ENCODE results near the gene SOCS7. TPM values are rescaled to one million over a fixed set of nuclear protein-coding genes. Genes with fewer than 3 reads are reported as not detected.

The SOCS7 gene
- total RNA-seq, 4 donors from 2014 or later = 3.0 to 20.1 (median 15.2) TPM

GRCh38 chr17:38405654-38406053 is 54.0 kb downstream of the SOCS7 start:
- intact Hi-C loops (cut with DNase I; ENCODE audit: low total_unique reads) (no loop called here), in situ Hi-C loops (cut with MboI; ENCODE audit: low pct_ligation_motif_present in 1 of 4, low pct_unique_long_range_greater_than_20kb in 1 of 4, low sequenced_read_pairs in 3 of 4) (no loop called here)
- no peak for TF ChIP-seq EP300 (IDR thresholded peaks at IDR 0.05; ENCODE audit: low read depth)
- TF ChIP-seq POLR2A (IDR thresholded peaks at IDR 0.05) = no peak
- TF ChIP-seq POLR2AphosphoS5 (IDR thresholded peaks at IDR 0.05) = no peak
- no peak for TF ChIP-seq CTCF (IDR thresholded peaks at IDR 0.05)
- peaks cover 0 to 7% (median 0%) of the 10 kb centered on the region in 4 donors for H3K36me3 ChIP-seq
- no peaks in the 10 kb centered on the region for H3K27me3 ChIP-seq
- no peaks in the 10 kb centered on the region for H3K9me3 ChIP-seq
- WGBS, 2 donors (ENCODE audit: low coverage in 1 of 2) = 89 to 100% methylated on average over 1 to 4 of the region's 4 CpGs
- H3K4me3 ChIP-seq = no peak overlapping the region
- DNase-seq = no peak
- H3K4me1 ChIP-seq = peaks cover 0 to 3% (median 0%) of the 10 kb centered on the region in 4 donors
- no peak overlapping the region for H3K27ac ChIP-seq

- in situ Hi-C loops (cut with MboI; ENCODE audit: low pct_ligation_motif_present in 1 of 4, low pct_unique_long_range_greater_than_20kb in 1 of 4, low sequenced_read_pairs in 3 of 4) = loop anchor here (5.0 to 10.0 kb wide), 3 partner anchors 58 to 65 kb away; partner anchors contain the start of genes GPR179 (in 1 of the 4) and SOCS7 (in 1 of the 4)
Measured at GRCh38 chr17:38410201-38410600, 58.6 kb downstream of the SOCS7 start.

GRCh38 chr17:38415250-38416194 is 63.9 kb downstream of the SOCS7 start:
- Histone ChIP-seq H3K4me1 (peaks cover 8 to 27% (median 18%) of the 10 kb centered on the region in 4 donors), H3K27me3 (peaks cover 45% of the 10 kb centered on the region), H3K36me3 (no peaks in the 10 kb centered on the region), H3K27ac (peak overlapping the region in 1 of 4 donors; percentile 27), H3K4me3 (no peak overlapping the region), H3K9me3 (no peaks in the 10 kb centered on the region)
- DNase-seq = peak; percentile 40
- in situ Hi-C loops (cut with MboI; ENCODE audit: low pct_ligation_motif_present in 1 of 4, low pct_unique_long_range_greater_than_20kb in 1 of 4, low sequenced_read_pairs in 3 of 4) (loop anchor here in 1 of 4 donors (10.0 kb wide), 1 partner anchor 71 kb away; the partner anchor contains the start of gene GPR179), intact Hi-C loops (cut with DNase I; ENCODE audit: low total_unique reads) (loop anchor here (2.0 kb wide), 1 partner anchor 67 kb away; no protein-coding TSS in a partner anchor)
- TF ChIP-seq POLR2A (IDR thresholded peaks at IDR 0.05) (no peak), POLR2AphosphoS5 (IDR thresholded peaks at IDR 0.05) (no peak), CTCF (IDR thresholded peaks at IDR 0.05) (no peak), EP300 (IDR thresholded peaks at IDR 0.05; ENCODE audit: low read depth) (no peak)
- 33 to 70% methylated on average over 4 to 20 of the region's 22 CpGs for WGBS, 2 donors (ENCODE audit: low coverage in 1 of 2)

More at GRCh38 chr17:38410201-38410600, 58.6 kb downstream of the SOCS7 start:
- DNase-seq = no peak
- no peak overlapping the region for H3K4me3 ChIP-seq
- peaks cover 3% of the 10 kb centered on the region for H3K27me3 ChIP-seq
- 33 to 72% methylated on average over 1 of the region's 1 CpG for WGBS, 2 donors (ENCODE audit: low coverage in 1 of 2)
- H3K9me3 ChIP-seq = no peaks in the 10 kb centered on the region
- intact Hi-C loops (cut with DNase I; ENCODE audit: low total_unique reads) = no loop called here
- TF ChIP-seq CTCF (IDR thresholded peaks at IDR 0.05) = no peak
- TF ChIP-seq EP300 (IDR thresholded peaks at IDR 0.05; ENCODE audit: low read depth) = no peak
- TF ChIP-seq POLR2AphosphoS5 (IDR thresholded peaks at IDR 0.05) = no peak
- no peak for TF ChIP-seq POLR2A (IDR thresholded peaks at IDR 0.05)
- no peaks in the 10 kb centered on the region for H3K36me3 ChIP-seq
- H3K4me1 ChIP-seq = peaks cover 2 to 8% (median 6%) of the 10 kb centered on the region in 4 donors
- no peak overlapping the region for H3K27ac ChIP-seq

- no peak for DNase-seq
- H3K27ac ChIP-seq = no peak overlapping the region
- H3K9me3 ChIP-seq = no peaks in the 10 kb centered on the region
- TF ChIP-seq POLR2AphosphoS5 (IDR thresholded peaks at IDR 0.05) = no peak
- no peak for TF ChIP-seq POLR2A (IDR thresholded peaks at IDR 0.05)
- TF ChIP-seq CTCF (IDR thresholded peaks at IDR 0.05) = no peak
- TF ChIP-seq EP300 (IDR thresholded peaks at IDR 0.05; ENCODE audit: low read depth) = no peak
- no peak overlapping the region for H3K4me3 ChIP-seq
- no peaks in the 10 kb centered on the region for H3K36me3 ChIP-seq
- peaks cover 58% of the 10 kb centered on the region for H3K27me3 ChIP-seq
- in situ Hi-C loops (cut with MboI; ENCODE audit: low pct_ligation_motif_present in 1 of 4, low pct_unique_long_range_greater_than_20kb in 1 of 4, low sequenced_read_pairs in 3 of 4) (loop anchor here in 1 of 4 donors (10.0 kb wide), 1 partner anchor 72 kb away; the partner anchor contains the start of gene GPR179), intact Hi-C loops (cut with DNase I; ENCODE audit: low total_unique reads) (no loop called here)
- peaks cover 15 to 40% (median 25%) of the 10 kb centered on the region in 4 donors for H3K4me1 ChIP-seq
- 57 to 100% methylated on average over 1 of the region's 1 CpG for WGBS, 2 donors (ENCODE audit: low coverage in 1 of 2)
Measured at GRCh38 chr17:38416840-38417209, 65.2 kb downstream of the SOCS7 start.

Measured in transverse colon (tissue), 4 donors.